Measurements from ENCODE around the gene CEP97.

The CEP97 gene

DNA sequence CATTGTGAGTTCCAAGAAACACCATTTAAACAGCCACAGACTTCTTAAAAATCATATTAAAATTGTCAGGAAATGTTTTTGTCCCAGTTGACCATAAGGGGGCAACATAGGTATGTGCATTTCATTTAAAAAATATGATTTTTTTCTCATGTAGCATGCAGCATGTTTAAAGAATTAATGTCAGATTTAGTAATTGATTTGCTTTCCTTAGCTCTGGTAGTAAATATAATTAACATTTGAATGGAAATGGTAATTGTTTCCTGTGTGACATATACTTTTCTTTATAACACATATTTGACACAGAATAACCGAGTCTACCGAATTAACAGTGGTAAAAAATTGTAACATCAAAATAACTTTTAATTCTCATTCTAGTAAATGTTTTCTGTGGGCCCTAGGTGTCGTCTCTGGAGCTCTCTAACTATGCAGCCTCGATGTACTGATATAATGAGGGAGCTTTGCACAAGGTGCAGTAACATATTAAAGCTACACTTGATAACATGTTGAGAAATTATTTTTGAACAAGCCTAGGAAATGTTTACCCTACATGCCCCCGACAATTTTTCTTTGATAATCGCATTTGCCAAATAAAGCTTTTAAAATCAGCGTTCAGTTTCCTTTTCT lies 89.5 kb downstream of the CEP97 start:
- peak overlapping the region; percentile 49; the same call in 1 of the 2 replicates for H3K27ac ChIP-seq

DNA sequence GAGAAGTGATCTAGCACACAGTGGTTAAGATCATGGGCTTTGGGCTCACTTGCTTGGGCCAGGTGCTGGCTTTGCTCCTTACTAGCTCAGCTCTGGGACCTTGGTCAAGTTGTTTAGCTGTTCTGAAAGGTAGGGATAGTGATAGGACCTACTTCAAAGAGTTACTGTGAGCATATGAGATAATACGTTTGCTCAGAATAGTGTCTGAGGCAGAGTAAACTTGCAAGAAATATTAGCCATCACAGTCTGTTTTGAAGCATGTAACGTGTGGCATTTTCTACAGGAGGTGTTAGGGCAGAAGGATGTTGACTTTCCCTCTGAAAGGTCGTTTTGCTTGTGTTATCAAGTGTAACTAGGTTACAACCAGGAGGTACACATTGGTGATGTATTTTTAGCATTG lies 90.4 kb downstream of the CEP97 start:
- peak overlapping the region; percentile 49 for H3K27ac ChIP-seq
- no peak for TF ChIP-seq ZFX (IDR thresholded peaks at IDR 0.05; ENCODE audit: borderline replicate concordance)
- TF ChIP-seq, protein P1, sequence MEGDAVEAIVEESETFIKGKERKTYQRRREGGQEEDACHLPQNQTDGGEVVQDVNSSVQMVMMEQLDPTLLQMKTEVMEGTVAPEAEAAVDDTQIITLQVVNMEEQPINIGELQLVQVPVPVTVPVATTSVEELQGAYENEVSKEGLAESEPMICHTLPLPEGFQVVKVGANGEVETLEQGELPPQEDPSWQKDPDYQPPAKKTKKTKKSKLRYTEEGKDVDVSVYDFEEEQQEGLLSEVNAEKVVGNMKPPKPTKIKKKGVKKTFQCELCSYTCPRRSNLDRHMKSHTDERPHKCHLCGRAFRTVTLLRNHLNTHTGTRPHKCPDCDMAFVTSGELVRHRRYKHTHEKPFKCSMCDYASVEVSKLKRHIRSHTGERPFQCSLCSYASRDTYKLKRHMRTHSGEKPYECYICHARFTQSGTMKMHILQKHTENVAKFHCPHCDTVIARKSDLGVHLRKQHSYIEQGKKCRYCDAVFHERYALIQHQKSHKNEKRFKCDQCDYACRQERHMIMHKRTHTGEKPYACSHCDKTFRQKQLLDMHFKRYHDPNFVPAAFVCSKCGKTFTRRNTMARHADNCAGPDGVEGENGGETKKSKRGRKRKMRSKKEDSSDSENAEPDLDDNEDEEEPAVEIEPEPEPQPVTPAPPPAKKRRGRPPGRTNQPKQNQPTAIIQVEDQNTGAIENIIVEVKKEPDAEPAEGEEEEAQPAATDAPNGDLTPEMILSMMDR (IDR thresholded peaks at IDR 0.05): no peak

More for the DNA sequence above, 89.5 kb downstream of the CEP97 start:
- TF ChIP-seq ZFX (IDR thresholded peaks at IDR 0.05; ENCODE audit: borderline replicate concordance): no peak
- TF ChIP-seq, protein P1 (IDR thresholded peaks at IDR 0.05): peak; percentile 76

- TF ChIP-seq, protein P1 (IDR thresholded peaks at IDR 0.05): no peak
- TF ChIP-seq ZFX (IDR thresholded peaks at IDR 0.05; ENCODE audit: borderline replicate concordance): no peak
- H3K27ac ChIP-seq: no peak overlapping the region
Measured at GRCh38 chr3:101816215-101817149, 92.1 kb downstream of the CEP97 start.

- H3K27ac ChIP-seq: no peak overlapping the region
- TF ChIP-seq, protein P1 (IDR thresholded peaks at IDR 0.05): no peak
- TF ChIP-seq ZFX (IDR thresholded peaks at IDR 0.05; ENCODE audit: borderline replicate concordance): no peak
Measured at GRCh38 chr3:101817992-101818391, 93.6 kb downstream of the CEP97 start.

DNA sequence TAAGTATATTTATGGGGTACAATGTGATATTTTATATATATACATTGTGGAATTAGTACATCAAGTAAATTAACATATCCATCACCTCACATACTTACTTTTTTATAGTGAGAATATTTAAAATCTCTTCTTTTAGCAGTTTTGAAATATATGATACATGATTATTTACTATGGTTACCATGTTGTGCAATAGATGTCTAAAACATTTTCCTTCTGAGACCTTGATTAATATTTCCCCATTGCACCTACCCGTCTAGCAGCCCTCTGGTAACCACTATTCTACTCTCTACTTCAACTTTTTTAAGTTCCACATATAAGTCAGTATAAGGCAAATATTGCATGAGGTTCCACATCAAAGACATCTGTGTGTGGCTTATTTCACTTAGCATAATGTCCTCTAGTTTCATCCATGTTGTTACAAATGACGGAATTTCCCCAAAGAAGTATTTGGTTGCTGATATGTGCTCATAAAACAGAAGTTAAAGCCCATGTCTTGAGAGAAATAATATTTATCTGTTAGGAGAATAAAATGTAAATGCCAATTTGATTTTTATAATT lies 95.3 kb downstream of the CEP97 start:
- no peak overlapping the region for H3K27ac ChIP-seq
- TF ChIP-seq, protein P1 (IDR thresholded peaks at IDR 0.05): no peak
- no peak for TF ChIP-seq ZFX (IDR thresholded peaks at IDR 0.05; ENCODE audit: borderline replicate concordance)
